HCT116 (cell line): Measurements from ENCODE around the gene GPR61. TPM values are rescaled to one million over a fixed set of nuclear protein-coding genes. Genes with fewer than 3 reads are reported as not detected.

Experiments
- ATAC-seq: fragments of 200-7000 bp; cut with Tn5 transposase; 2 replicates; pipeline ENCODE4 v1.9.1; 2020; ENCODE audit warnings: mild to moderate bottlenecking, moderate library complexity
- BruUV-seq: library from RNA; stranded (reverse); fragments of 400-500 nt; replicated peaks from 2 replicates; lab custom pipeline; 2021; lab: Mats Ljungman, UMichigan
- CTCF ChIA-PET: fragments of 300-600 bp; sonication (Branson Sonifier 250); formaldehyde crosslinking; loops from one replicate; lab custom pipeline; 2021; ENCODE audit warnings: antibody characterized with exemption; lab: Charles Lee
- POLR2A ChIA-PET: fragments of 300-600, 350-600 bp; sonication (Branson Sonifier 250); formaldehyde crosslinking; loops from one replicate; lab custom pipeline; 2021; ENCODE audit warnings: antibody characterized with exemption; lab: Charles Lee
- RAD21 ChIA-PET, 2 experiments: fragments of 300-600 bp; sonication (Branson Sonifier 250); formaldehyde crosslinking; loops; one replicate each; lab custom pipeline; 2023; ENCODE audit warnings: low total read pairs in 2 of 2; ENCODE audit not compliant: uncharacterized antibody in 2 of 2, unreplicated experiment in 2 of 2, low non-redundant PET in 1 of 2; lab: Charles Lee
- DNase-seq: peaks from one replicate; pipeline ENCODE4 v3.0.0-alpha.2; 2010; ENCODE audit warnings: low read depth, low spot score
- H2AFZ ChIP-seq: fragments of 200-600 bp; shearing (Covaris generic), sonication (generic); 2 replicates; pipeline ENCODE4 v1.6.1; 2017; ENCODE audit warnings: low read depth, mixed run types, mixed read lengths, antibody characterized with exemption, low read length; ENCODE audit not compliant: poor library complexity, severe bottlenecking
- H3K27ac ChIP-seq: 2 replicates; pipeline ENCODE4 v1.5.1; 2012; ENCODE audit warnings: low read depth, low read length
- H3K27me3 ChIP-seq: fragments of 200-600 bp; sonication (generic); 2 replicates; pipeline ENCODE4 v1.6.1; 2016; ENCODE audit warnings: mixed run types, low read length, mixed read lengths; ENCODE audit not compliant: insufficient read depth
- H3K36me3 ChIP-seq, 2 experiments: fragments of 200-500 bp in 1 of 2; fragments of 200-600 bp in 1 of 2; sonication (Bioruptor generic) in 1 of 2; sonication (generic) in 1 of 2; 2 replicates each; pipeline versions ENCODE4 v1.5.1 to v1.6.1; 2014 to 2016; ENCODE audit warnings: low read length in 2 of 2, inconsistent platforms in 1 of 2, mixed read lengths in 1 of 2, mixed run types in 1 of 2; ENCODE audit not compliant: insufficient read depth in 2 of 2, control insufficient read depth in 1 of 2
- H3K4me1 ChIP-seq, 2 experiments: fragments of 200-600 bp in 1 of 2; sonication (generic) in 1 of 2; 2 replicates each; pipeline versions ENCODE4 v1.5.1 to v1.6.1; 2012 to 2017; ENCODE audit warnings: low read length in 2 of 2, inconsistent platforms in 1 of 2, mild to moderate bottlenecking in 1 of 2, mixed read lengths in 1 of 2, mixed run types in 1 of 2, moderate library complexity in 1 of 2; ENCODE audit not compliant: insufficient read depth in 2 of 2, control insufficient read depth in 1 of 2
- H3K4me2 ChIP-seq: fragments of 200-600 bp; sonication (generic); 2 replicates; pipeline ENCODE4 v1.6.1; 2017; ENCODE audit warnings: mixed run types, low read length, mixed read lengths
- H3K4me3 ChIP-seq, 2 experiments: fragments of 200-600 bp in 1 of 2; sonication (generic) in 1 of 2; replicated peaks in 1 of 2; 2 replicates each; pipeline ENCODE4 v1.5.1; 2011 to 2016; ENCODE audit warnings: low read length in 2 of 2, control low read depth in 1 of 2, low read depth in 1 of 2, mild to moderate bottlenecking in 1 of 2, mixed read lengths in 1 of 2, mixed run types in 1 of 2
- H3K79me2 ChIP-seq: fragments of 200-600 bp; sonication (generic); 2 replicates; pipeline ENCODE4 v1.6.1; 2017; ENCODE audit warnings: mild to moderate bottlenecking, mixed run types, low read length, moderate library complexity, mixed read lengths; ENCODE audit not compliant: insufficient read depth
- H3K9ac ChIP-seq: fragments of 200-600 bp; sonication (generic); 2 replicates; pipeline ENCODE4 v1.6.1; 2016; ENCODE audit warnings: low read length, mixed read lengths
- H3K9me2 ChIP-seq: fragments of 200-600 bp; sonication (generic), shearing (Covaris generic); 2 replicates; pipeline ENCODE4 v1.6.1; 2017; ENCODE audit warnings: mixed run types, mild to moderate bottlenecking, moderate library complexity; ENCODE audit not compliant: insufficient read depth
- H3K9me3 ChIP-seq, 2 experiments: fragments of 200-500 bp in 1 of 2; fragments of 200-600 bp in 1 of 2; sonication (Bioruptor generic) in 1 of 2; sonication (generic) in 1 of 2; 2 replicates each; pipeline ENCODE4 v1.6.1; 2014 to 2017; ENCODE audit warnings: low read length in 2 of 2, mixed read lengths in 2 of 2, inconsistent platforms in 1 of 2, low read depth in 1 of 2, mild to moderate bottlenecking in 1 of 2, mixed run types in 1 of 2, moderate library complexity in 1 of 2; ENCODE audit not compliant: control insufficient read depth in 1 of 2, insufficient read depth in 1 of 2
- H4K20me1 ChIP-seq: fragments of 200-600 bp; sonication (generic), shearing (Covaris generic); 2 replicates; pipeline ENCODE4 v1.6.1; 2017; ENCODE audit warnings: mixed run types, mild to moderate bottlenecking, moderate library complexity; ENCODE audit not compliant: insufficient read depth
- CBX3 ChIP-seq: IDR thresholded peaks from 2 replicates; pipeline ENCODE4 v1.6.1; 2012; ENCODE audit warnings: low read depth
- EGR1 ChIP-seq: IDR thresholded peaks from 2 replicates; pipeline ENCODE4 v1.6.1; 2012; ENCODE audit warnings: low read depth
- EZH2 ChIP-seq: fragments of 200-600 bp; sonication (generic); IDR thresholded peaks from 2 replicates; pipeline ENCODE4 v1.6.1; 2017; ENCODE audit warnings: antibody characterized with exemption, mixed run types
- EZH2phosphoT487 ChIP-seq: fragments of 200-600 bp; IDR thresholded peaks from 2 replicates; pipeline ENCODE4 v1.6.1; 2018; ENCODE audit warnings: antibody characterized with exemption, borderline replicate concordance
- FOSL1 ChIP-seq: IDR thresholded peaks from 2 replicates; pipeline ENCODE4 v1.6.1; 2012; ENCODE audit warnings: low read depth
- JUND ChIP-seq: IDR thresholded peaks from 2 replicates; pipeline ENCODE4 v1.6.1; 2012
- POLR2A ChIP-seq: IDR thresholded peaks from 2 replicates; pipeline ENCODE4 v1.7.0; 2011; ENCODE audit warnings: borderline replicate concordance; ENCODE audit not compliant: insufficient read depth, insufficient read length; ENCODE audit errors: extremely low read depth
- RAD21 ChIP-seq: IDR thresholded peaks from 2 replicates; pipeline ENCODE4 v1.6.1; 2012; ENCODE audit warnings: low read depth, mild to moderate bottlenecking
- SIN3A ChIP-seq: IDR thresholded peaks from 2 replicates; pipeline ENCODE4 v1.6.1; 2012; ENCODE audit warnings: low read depth
- SP1 ChIP-seq: IDR thresholded peaks from 2 replicates; pipeline ENCODE4 v1.6.1; 2012; ENCODE audit warnings: low read depth
- SRF ChIP-seq: IDR thresholded peaks from 2 replicates; pipeline ENCODE4 v1.6.1; 2012; ENCODE audit warnings: low read depth
- YY1 ChIP-seq: IDR thresholded peaks from 2 replicates; pipeline ENCODE4 v1.6.1; 2011; ENCODE audit warnings: low read length, low read depth, moderate library complexity, mild to moderate bottlenecking; ENCODE audit not compliant: insufficient replicate concordance; ENCODE audit errors: extremely low read depth
- ZFX ChIP-seq: fragments of 450-650 bp; IDR thresholded peaks from 2 replicates; pipeline ENCODE4 v1.6.1; 2017
- intact Hi-C: fragments of 100-400 bp; cut with micrococcal nuclease; formaldehyde crosslinking; loops from 2 replicates; pipeline ENCODE4 v1.10.0; 2022
- total RNA-seq: library from RNA; stranded (reverse); gene quantifications from one replicate; pipeline ENCODE4 v1.2.1, GENCODE V29; 2021; ENCODE audit not compliant: unreplicated experiment
- TF ChIP-seq, protein P1 (sequence below): IDR thresholded peaks from 2 replicates; pipeline ENCODE4 v1.6.1; 2012
- TF ChIP-seq, protein P2 (sequence below): IDR thresholded peaks from 2 replicates; pipeline ENCODE4 v1.6.1; 2012
- TF ChIP-seq, protein P3 (sequence below): IDR thresholded peaks from 2 replicates; pipeline ENCODE4 v1.6.1; 2012; ENCODE audit warnings: low read depth
- TF ChIP-seq, protein P4 (sequence below): IDR thresholded peaks from 2 replicates; pipeline ENCODE4 v1.6.1; 2011; ENCODE audit warnings: mild to moderate bottlenecking, low read length, moderate library complexity; ENCODE audit not compliant: insufficient replicate concordance; ENCODE audit errors: extremely low read depth
- TF ChIP-seq, protein P5 (sequence below), 3 experiments: fragments of 200-600 bp in 1 of 3; sonication (generic) in 1 of 3; IDR thresholded peaks in 2 of 3; conservative IDR thresholded peaks in 1 of 3; 2 replicates each; pipeline ENCODE4 v1.5.1; 2012 to 2017; ENCODE audit warnings: low read depth in 2 of 3, low read length in 2 of 3, antibody characterized with exemption in 1 of 3, borderline replicate concordance in 1 of 3, control low read depth in 1 of 3, mild to moderate bottlenecking in 1 of 3, mixed read lengths in 1 of 3, mixed run types in 1 of 3, moderate library complexity in 1 of 3; ENCODE audit not compliant: insufficient read depth in 1 of 3

Gene GPR61
- total RNA-seq, 1 experiment from 2014 or later, result not detected

DNA sequence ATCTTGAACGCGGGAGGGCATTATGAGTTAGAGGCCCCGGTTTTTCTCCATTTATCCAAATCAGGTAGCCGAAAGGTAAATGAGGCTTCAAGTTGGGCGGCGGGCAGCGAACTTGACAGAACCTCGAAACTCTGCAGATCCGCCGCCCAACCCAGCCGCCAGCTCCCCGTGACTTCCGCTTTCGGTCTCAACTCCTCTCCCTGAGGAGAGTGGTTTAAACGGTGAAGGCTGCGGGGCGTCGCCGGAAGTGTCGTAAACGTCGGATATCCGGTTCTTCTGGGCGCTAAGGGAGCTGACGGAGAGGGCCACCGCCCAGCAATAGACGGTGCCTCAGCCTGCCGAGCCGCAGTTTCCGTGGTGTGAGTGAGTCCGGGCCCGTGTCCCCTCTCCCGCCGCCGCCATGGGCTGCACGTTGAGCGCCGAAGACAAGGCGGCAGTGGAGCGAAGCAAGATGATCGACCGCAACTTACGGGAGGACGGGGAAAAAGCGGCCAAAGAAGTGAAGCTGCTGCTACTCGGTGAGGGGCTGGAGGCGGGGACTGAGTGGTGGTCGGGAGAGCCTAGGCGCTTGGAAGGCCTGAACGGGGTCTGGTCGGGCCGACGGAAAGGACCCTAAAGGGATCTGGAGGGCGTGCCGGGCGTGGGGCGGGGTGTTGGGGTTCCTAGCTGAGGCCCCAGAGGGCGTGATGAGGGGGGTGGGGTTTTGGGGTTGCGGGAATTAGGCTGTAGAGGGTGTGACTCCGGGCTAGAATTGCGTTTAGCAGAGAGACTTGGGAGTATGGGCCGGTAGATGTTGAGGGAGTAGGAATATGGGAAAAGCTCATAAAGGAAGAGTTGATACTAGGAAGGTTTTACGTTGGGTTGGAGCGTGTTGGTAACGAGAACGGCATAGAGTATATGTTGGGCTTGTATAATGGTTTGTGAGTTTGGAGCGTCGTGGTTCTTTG, 8.9 kb downstream of the GPR61 start, which contains the start of gene GNAI3:
Gene GNAI3, plus strand, starts transcription at position 295 of the 947 bp plus-strand sequence. Its CDS starts 106 bp downstream, at position 401.
- Histone ChIP-seq H3K79me2 (peaks cover 66% of the 10 kb centered on the region), H3K27me3 (no peaks in the 10 kb centered on the region), H2AFZ (no peak within 1 kb of the TSS), H3K36me3 (no peaks in the 10 kb centered on the region), H3K4me2 (peak within 1 kb of the TSS; percentile 83), H4K20me1 (peaks cover 3% of the 10 kb centered on the region), H3K9ac (peak within 1 kb of the TSS; percentile 83), H3K9me2 (no peaks in the 10 kb centered on the region), H3K27ac (peak within 1 kb of the TSS; percentile 70), H3K4me3 (peak within 1 kb of the TSS; percentile 86 to 98), H3K4me1 (peaks cover 15 to 24% of the 10 kb centered on the region in 2 experiments), H3K9me3 (no peaks in the 10 kb centered on the region)
- BruUV-seq, result no TSS peak
- peak; percentile 92 for DNase-seq
- intact Hi-C loops, result no loop called here
- ATAC-seq, result peak; percentile 91
- POLR2A ChIA-PET, result interaction anchor here (0.5 to 2.2 kb wide), 23 partner anchors 10 to 436 kb away, joined by 3 to 17 read pairs (median 6); partner anchors contain the start of genes AHCYL1, AMPD2, ATXN7L2 and GNAT2
- RAD21 ChIA-PET, result interaction anchor here in 1 of 2 experiments (1.8 kb wide), 1 partner anchor 92 kb away, joined by 6 read pairs; no protein-coding TSS in a partner anchor
- CTCF ChIA-PET, result interaction anchor here (1.0 to 2.4 kb wide), 12 partner anchors 16 to 436 kb away, joined by 3 to 19 read pairs (median 4); partner anchors contain the start of genes AHCYL1, AMPD2 and GNAT2
- TF ChIP-seq, protein P1, sequence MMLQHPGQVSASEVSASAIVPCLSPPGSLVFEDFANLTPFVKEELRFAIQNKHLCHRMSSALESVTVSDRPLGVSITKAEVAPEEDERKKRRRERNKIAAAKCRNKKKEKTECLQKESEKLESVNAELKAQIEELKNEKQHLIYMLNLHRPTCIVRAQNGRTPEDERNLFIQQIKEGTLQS, result no peak
- TF ChIP-seq, protein P2, sequence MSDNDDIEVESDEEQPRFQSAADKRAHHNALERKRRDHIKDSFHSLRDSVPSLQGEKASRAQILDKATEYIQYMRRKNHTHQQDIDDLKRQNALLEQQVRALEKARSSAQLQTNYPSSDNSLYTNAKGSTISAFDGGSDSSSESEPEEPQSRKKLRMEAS, result peak; percentile 64
- TF ChIP-seq, protein P3, sequence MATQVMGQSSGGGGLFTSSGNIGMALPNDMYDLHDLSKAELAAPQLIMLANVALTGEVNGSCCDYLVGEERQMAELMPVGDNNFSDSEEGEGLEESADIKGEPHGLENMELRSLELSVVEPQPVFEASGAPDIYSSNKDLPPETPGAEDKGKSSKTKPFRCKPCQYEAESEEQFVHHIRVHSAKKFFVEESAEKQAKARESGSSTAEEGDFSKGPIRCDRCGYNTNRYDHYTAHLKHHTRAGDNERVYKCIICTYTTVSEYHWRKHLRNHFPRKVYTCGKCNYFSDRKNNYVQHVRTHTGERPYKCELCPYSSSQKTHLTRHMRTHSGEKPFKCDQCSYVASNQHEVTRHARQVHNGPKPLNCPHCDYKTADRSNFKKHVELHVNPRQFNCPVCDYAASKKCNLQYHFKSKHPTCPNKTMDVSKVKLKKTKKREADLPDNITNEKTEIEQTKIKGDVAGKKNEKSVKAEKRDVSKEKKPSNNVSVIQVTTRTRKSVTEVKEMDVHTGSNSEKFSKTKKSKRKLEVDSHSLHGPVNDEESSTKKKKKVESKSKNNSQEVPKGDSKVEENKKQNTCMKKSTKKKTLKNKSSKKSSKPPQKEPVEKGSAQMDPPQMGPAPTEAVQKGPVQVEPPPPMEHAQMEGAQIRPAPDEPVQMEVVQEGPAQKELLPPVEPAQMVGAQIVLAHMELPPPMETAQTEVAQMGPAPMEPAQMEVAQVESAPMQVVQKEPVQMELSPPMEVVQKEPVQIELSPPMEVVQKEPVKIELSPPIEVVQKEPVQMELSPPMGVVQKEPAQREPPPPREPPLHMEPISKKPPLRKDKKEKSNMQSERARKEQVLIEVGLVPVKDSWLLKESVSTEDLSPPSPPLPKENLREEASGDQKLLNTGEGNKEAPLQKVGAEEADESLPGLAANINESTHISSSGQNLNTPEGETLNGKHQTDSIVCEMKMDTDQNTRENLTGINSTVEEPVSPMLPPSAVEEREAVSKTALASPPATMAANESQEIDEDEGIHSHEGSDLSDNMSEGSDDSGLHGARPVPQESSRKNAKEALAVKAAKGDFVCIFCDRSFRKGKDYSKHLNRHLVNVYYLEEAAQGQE, result no peak
- TF ChIP-seq CBX3, result peak; percentile 3; the same call in 1 of the 2 replicates
- TF ChIP-seq YY1, result peak; percentile 81
- TF ChIP-seq, protein P4, sequence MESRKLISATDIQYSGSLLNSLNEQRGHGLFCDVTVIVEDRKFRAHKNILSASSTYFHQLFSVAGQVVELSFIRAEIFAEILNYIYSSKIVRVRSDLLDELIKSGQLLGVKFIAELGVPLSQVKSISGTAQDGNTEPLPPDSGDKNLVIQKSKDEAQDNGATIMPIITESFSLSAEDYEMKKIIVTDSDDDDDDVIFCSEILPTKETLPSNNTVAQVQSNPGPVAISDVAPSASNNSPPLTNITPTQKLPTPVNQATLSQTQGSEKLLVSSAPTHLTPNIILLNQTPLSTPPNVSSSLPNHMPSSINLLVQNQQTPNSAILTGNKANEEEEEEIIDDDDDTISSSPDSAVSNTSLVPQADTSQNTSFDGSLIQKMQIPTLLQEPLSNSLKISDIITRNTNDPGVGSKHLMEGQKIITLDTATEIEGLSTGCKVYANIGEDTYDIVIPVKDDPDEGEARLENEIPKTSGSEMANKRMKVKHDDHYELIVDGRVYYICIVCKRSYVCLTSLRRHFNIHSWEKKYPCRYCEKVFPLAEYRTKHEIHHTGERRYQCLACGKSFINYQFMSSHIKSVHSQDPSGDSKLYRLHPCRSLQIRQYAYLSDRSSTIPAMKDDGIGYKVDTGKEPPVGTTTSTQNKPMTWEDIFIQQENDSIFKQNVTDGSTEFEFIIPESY, result no peak
- TF ChIP-seq JUND, result no peak
- no peak for TF ChIP-seq EZH2
- TF ChIP-seq SP1, result peak; percentile 38
- TF ChIP-seq, protein P5, sequence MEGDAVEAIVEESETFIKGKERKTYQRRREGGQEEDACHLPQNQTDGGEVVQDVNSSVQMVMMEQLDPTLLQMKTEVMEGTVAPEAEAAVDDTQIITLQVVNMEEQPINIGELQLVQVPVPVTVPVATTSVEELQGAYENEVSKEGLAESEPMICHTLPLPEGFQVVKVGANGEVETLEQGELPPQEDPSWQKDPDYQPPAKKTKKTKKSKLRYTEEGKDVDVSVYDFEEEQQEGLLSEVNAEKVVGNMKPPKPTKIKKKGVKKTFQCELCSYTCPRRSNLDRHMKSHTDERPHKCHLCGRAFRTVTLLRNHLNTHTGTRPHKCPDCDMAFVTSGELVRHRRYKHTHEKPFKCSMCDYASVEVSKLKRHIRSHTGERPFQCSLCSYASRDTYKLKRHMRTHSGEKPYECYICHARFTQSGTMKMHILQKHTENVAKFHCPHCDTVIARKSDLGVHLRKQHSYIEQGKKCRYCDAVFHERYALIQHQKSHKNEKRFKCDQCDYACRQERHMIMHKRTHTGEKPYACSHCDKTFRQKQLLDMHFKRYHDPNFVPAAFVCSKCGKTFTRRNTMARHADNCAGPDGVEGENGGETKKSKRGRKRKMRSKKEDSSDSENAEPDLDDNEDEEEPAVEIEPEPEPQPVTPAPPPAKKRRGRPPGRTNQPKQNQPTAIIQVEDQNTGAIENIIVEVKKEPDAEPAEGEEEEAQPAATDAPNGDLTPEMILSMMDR (IDR thresholded peaks at IDR 0.05 in 2 of 3, conservative IDR thresholded peaks at IDR 0.05 in 1 of 3; ENCODE audit: borderline replicate concordance in 1 of 3, insufficient read depth in 1 of 3, low read depth in 2 of 3, low read length in 2 of 3), result no peak
- TF ChIP-seq SRF, result no peak
- no peak for TF ChIP-seq RAD21
- TF ChIP-seq EZH2phosphoT487, result no peak
- peak; percentile 95 for TF ChIP-seq POLR2A
- no peak; the same call in 1 of the 2 replicates for TF ChIP-seq ZFX
- peak; percentile 88 for TF ChIP-seq SIN3A
- no peak for TF ChIP-seq EGR1
- TF ChIP-seq FOSL1, result no peak
